ENCODE data around the gene PTPN18.
"Not testable (repeated sequence)": the region's sequence is repeated elsewhere in the genome, so short reads cannot be mapped to it uniquely, and the experiment has no call there.

PTPN18 gene

DNA sequence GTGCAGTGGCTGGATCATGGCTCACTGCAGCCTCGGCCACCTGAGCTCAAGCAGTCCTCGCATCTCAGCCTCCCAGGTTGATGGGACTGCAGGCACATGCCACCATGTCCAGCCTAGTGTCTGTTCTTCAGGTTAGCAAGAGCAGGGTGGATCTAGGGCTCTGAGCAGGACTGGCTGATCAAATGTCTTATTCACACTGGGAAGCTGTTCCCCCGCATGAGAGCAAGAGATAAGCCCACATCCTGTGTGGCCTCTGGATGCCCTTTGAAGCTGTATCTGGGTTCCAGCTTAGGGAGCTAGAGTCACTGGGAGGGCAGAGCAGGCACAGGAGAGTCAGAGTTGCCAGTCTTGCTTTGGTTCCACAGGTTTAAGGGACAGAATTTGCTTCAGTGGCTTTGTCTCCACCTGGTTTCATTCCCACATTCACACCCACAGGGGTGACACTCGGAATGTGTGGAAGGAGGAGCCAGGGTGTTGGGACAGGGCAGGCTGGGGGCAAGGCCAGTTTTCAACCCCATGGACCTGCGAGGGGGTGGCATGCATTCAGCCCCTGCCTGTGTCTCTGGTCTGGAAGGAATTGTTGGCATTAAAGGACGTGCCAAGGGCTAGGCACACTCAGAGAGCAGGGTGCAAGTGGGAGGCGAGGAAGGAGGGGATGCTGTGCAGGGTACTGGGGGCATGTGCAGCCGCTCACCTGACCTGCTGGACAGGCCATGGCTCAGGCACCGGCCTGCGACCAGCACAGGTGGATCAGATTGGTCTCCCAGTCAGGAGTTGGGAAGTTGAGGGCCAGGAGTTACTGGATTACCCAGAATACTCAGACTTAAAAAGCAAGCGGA, 24.5 kb downstream of the PTPN18 start:
- no peak for DNase-seq (ENCODE audit: low read depth in 2 of 2, low spot score in 1 of 2)

DNA sequence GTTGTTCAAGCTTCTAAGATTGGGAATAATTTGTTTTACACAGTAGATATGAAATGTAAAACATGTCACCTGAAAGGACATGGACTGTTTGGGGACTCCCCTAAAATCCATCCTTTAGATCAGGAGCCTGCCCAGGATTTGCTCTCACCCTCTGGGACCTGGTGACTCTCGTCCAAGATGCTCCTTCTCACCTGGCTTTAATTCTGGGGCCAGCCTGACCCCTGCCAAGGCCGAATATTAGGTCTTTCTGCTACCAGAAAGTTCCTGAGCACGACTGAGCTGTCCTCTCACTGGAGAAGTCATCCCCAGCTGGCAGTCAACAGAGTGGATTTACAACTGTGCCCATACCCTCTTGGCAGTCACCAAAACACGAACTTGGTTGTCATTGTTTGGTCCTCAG, 25.3 kb downstream of the PTPN18 start:
- DNase-seq (ENCODE audit: low read depth in 2 of 2, low spot score in 1 of 2), result no peak

DNA sequence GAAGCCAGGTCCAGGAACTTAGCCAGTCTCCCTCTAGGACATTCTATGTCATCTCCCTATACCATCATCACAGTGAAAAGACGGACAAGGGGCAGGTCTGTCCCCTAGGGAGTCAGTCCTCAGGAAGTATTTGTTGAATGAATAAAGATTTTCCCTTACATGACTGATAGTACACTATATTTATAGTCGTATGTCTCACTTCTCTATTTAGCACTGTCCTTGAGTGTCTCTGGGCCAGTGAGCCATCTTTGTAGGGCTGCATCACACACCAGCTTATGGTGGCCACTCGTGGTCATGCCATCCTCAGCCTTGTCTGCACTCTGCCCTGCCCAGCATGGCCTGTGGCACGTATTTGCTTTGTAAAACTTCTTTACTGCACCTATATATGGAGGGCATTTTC, 25.8 kb downstream of the PTPN18 start:
- no peak for DNase-seq (ENCODE audit: low read depth in 2 of 2, low spot score in 1 of 2)

DNA sequence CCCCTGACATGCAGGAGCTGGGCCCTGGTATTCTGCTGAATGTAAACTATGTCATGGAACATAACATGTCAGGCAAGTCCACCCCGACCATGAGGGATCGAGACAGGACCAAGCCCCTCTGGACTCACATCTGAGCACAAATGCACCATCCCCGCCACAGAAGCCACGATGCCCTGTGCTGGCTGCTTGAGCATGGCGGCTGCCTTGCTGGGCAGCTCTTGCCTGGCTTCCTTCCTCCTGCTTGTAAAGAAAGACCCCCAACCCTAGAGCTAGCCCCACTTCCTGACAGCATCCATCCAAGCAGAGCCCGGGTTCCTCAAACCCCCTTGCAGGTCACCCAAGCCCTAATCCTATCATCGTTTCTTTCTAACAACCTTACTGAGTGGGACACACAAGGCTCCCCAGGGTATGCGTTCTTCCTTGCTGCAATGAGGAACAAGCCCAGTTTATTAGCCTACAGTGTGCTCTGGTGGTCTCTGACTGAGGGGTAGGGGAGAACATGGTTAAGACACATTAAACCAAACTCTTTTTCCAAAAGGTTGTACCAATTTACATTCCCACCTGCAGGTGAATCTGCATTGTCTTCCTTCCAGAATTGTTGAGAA, 26.6 kb downstream of the PTPN18 start:
- no peak for DNase-seq (ENCODE audit: low read depth in 2 of 2, low spot score in 1 of 2)

DNA sequence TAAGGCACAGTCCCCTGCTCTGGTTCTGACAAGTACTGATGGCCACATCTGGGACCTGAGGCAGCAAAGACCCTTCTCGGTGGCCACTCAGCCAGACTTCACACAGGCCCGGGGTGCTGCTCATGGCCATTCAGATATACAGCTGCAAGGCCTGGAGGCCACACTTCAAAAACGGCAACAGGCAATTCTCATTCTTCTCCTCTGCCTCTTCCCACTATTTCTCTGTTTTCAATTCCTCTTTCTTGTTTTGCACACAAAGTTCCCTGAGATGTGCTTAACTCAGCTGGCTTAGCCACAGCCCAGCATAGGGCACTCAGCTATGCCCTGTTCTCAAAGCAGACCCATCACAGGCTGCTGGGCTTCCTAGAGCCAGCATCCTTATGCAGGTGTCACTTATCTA, 29.9 kb downstream of the PTPN18 start:
- DNase-seq (ENCODE audit: low read depth in 2 of 2, low spot score in 1 of 2), result no peak

DNA sequence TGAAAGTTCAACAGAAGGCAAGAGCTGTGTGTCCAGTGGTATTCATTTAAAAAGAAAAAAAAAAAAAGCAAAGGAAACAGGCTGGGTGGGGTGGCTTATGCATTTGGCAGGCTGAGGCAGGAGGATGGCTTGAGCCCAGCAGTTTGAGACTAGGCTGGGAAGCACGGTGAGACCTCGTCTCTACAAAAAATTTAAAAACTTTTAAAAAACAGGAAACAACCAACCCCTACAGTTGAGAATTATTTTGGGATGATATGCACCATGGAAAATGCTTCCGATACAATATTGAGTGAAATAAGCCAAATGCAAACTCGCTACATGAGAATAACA, 31.2 kb downstream of the PTPN18 start:
- DNase-seq (ENCODE audit: low read depth in 2 of 2, low spot score in 1 of 2), result no peak

GRCh38 chr2:130387804-130388203, 31.9 kb downstream of the PTPN18 start:
- DNase-seq (ENCODE audit: low read depth in 2 of 2, low spot score in 1 of 2), result no peak

- DNase-seq (ENCODE audit: low read depth in 2 of 2, low spot score in 1 of 2), result no peak
Observed at GRCh38 chr2:130388221-130388907, 32.5 kb downstream of the PTPN18 start.

DNA sequence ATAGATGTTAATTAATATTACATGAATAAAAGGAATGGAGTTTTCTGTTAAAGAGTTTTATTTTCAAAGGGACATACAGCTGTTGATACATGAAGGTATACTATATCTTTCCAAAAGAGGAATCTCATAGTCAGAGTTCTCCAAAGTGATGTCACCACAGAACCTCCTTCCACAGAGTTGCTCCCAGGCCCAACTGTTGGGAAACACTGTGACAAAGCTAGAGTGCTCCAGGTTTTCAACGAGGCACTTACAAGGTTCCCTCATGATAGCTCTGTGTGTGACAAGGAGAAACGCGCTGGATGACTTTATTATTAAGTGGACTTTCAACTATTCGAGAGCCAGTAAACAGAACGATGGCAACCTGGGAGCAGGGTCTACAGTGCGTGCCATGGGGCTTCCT, 33.5 kb downstream of the PTPN18 start:
- DNase-seq (ENCODE audit: low read depth in 2 of 2, low spot score in 1 of 2), result no peak

GRCh38 chr2:130389783-130390182, 33.9 kb downstream of the PTPN18 start:
- DNase-seq (ENCODE audit: low read depth in 2 of 2, low spot score in 1 of 2), result no peak

- no peak for DNase-seq (ENCODE audit: low read depth in 2 of 2, low spot score in 1 of 2)
Observed at GRCh38 chr2:130390460-130391057, 34.7 kb downstream of the PTPN18 start.

GRCh38 chr2:130391058-130391871, 35.4 kb downstream of the PTPN18 start:
- DNase-seq (ENCODE audit: low read depth in 2 of 2, low spot score in 1 of 2), result no peak

DNA sequence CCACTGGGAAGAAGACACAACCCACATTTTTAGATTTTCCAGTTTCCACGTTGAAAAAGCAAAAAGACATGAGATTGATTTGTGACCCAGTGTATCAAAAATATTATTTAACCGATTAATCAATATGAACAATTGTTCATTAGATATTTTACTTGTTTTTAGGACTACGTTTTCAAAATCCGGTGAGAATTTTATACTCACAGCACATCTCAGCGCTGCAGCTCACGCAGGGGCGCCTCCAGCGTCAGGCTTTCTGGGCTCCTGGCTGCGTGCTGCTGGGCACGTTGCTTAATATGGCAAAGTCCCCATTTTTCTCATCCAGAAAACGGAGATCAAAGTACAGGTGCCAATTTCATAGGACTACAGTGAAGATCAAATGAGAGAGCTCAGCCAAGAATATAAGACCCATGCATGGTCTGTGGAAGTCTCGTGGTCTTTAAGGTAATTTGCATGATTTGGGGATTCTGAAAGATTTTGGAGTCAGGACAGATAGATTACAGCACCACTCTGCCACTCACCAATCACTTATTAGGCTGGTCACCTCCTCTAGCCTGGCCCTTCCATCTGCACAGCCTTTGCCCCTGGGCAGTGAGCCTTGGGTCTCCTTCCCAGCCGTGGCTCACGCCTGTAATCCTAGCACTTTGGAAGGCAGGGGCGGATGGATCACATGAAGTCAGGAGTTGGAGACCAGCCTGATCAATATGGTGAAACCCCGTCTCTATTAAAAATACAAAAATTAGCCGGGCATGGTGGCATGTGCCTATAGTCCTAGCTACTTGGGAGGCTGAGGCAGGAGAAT, 36.2 kb downstream of the PTPN18 start:
- DNase-seq (ENCODE audit: low read depth in 2 of 2, low spot score in 1 of 2), result no peak

DNA sequence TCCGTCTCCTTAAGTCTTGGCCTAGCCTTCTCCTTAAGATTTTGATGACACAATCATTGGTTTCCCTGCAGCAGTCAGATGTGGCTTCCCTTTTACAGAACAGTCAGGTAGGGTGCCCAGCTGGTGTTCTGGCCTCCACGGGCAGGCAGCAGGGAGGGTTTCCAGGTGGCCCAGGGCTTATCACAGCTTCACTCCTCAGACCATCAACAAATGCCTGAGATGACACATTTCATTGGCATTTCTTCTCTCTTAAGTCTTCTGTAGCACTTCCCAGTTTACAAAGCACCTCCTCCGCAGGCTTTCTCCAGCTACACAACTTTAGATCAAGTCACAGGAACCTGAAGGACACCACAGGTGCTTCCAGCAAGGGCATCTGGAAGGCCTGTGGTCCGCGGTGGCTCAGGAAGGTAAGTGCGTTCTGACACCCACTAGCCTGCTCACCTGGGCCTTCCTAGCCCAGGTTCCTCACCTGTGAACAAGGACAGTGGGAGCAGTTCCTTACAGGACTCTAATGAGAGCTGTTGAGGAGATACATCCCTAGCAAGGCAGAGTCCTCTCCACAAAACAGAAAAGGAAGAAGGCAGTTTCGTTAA, 37.6 kb downstream of the PTPN18 start:
- DNase-seq (ENCODE audit: low read depth in 2 of 2, low spot score in 1 of 2), result no peak

DNA sequence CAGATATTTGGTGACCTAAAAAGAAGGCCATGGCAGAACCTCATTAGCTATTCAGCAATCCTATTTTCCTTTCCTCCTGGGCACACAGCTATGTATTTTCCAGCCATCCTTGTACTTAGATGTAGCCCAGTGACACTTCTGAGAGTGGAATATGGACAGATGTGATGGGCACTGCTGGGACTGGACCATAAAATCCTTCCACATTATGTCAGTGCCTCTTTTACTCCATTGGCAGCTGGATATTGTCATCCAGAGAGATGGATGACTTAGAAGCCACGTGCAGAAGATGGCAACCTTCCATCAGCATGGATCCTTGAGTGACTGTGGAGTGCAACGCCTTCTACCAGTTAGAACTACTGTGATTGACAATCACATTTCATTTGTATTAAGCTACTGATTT, 50.4 kb downstream of the PTPN18 start:
- not testable (repeated sequence) for DNase-seq (ENCODE audit: low read depth in 2 of 2, low spot score in 1 of 2)

- not testable (repeated sequence) for DNase-seq (ENCODE audit: low read depth in 2 of 2, low spot score in 1 of 2)
Observed at GRCh38 chr2:130416693-130417092, 60.8 kb downstream of the PTPN18 start.

- not testable (repeated sequence) for DNase-seq (ENCODE audit: low read depth in 2 of 2, low spot score in 1 of 2)
Observed at GRCh38 chr2:130418845-130419244, 63.0 kb downstream of the PTPN18 start.
